Measurements from ENCODE around the gene RPN2. TPM values are rescaled to one million over a fixed set of nuclear protein-coding genes. Genes with fewer than 3 reads are reported as not detected.

RPN2 gene
- total and polyA plus RNA-seq, 2 donors (not counting 1 experiment from before 2014, with no cell fraction given): 80.2 to 87.3 TPM

GRCh38 chr20:37220731-37221130, 41.6 kb downstream of the RPN2 start:
- Histone ChIP-seq H3K79me2 (ENCODE audit: control insufficient read depth, insufficient read depth, low read length) (no peaks in the 10 kb centered on the region), H3K9ac (ENCODE audit: low read length) (no peak overlapping the region), H3K27ac (ENCODE audit: low read length in 2 of 2) (no peak overlapping the region), H4K20me1 (ENCODE audit: control insufficient read depth, insufficient read depth, low read length, poor library complexity, severe bottlenecking) (no peaks in the 10 kb centered on the region), H3K4me3 (ENCODE audit: control extremely low read depth in 1 of 5, extremely low read depth in 1 of 5, insufficient read depth in 1 of 5, low read depth in 2 of 5, low read length in 4 of 5) (no peak overlapping the region), H3K27me3 (replicated peaks in 1 of 4; ENCODE audit: control extremely low read depth in 1 of 4, control insufficient read depth in 3 of 4, insufficient read depth in 4 of 4, low read length in 3 of 4) (no peaks in the 10 kb centered on the region), H3K9me3 (ENCODE audit: control extremely low read depth in 1 of 3, control insufficient read depth in 2 of 3, insufficient read depth in 1 of 3, low read length in 2 of 3) (no peaks in the 10 kb centered on the region), H3K4me2 (replicated peaks; ENCODE audit: low read depth, low read length, poor library complexity, severe bottlenecking) (no peak overlapping the region), H3K4me1 (ENCODE audit: control insufficient read depth in 2 of 2, insufficient read depth in 2 of 2, low read length in 2 of 2) (peaks cover 5% of the 10 kb centered on the region in 2 donors), H3K36me3 (replicated peaks in 1 of 2; ENCODE audit: control extremely low read depth in 1 of 2, control insufficient read depth in 1 of 2, extremely low read depth in 1 of 2, insufficient read depth in 2 of 2, low read length in 1 of 2) (peaks cover 6 to 65% of the 10 kb centered on the region in 2 experiments), H2AFZ (ENCODE audit: insufficient read depth, low read depth, low read length, poor library complexity, severe bottlenecking) (no peak overlapping the region)
- TF ChIP-seq EZH2 (IDR thresholded peaks at IDR 0.05; ENCODE audit: borderline replicate concordance, insufficient read depth, low read depth, low read length, poor library complexity, severe bottlenecking): no peak
- TF ChIP-seq, protein P1, sequence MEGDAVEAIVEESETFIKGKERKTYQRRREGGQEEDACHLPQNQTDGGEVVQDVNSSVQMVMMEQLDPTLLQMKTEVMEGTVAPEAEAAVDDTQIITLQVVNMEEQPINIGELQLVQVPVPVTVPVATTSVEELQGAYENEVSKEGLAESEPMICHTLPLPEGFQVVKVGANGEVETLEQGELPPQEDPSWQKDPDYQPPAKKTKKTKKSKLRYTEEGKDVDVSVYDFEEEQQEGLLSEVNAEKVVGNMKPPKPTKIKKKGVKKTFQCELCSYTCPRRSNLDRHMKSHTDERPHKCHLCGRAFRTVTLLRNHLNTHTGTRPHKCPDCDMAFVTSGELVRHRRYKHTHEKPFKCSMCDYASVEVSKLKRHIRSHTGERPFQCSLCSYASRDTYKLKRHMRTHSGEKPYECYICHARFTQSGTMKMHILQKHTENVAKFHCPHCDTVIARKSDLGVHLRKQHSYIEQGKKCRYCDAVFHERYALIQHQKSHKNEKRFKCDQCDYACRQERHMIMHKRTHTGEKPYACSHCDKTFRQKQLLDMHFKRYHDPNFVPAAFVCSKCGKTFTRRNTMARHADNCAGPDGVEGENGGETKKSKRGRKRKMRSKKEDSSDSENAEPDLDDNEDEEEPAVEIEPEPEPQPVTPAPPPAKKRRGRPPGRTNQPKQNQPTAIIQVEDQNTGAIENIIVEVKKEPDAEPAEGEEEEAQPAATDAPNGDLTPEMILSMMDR (IDR thresholded peaks at IDR 0.05): no peak
- intact Hi-C loops (cut with micrococcal nuclease): no loop called here
- POLR2A ChIA-PET: no interaction called here
- DNase-seq (no peak), ATAC-seq (ENCODE audit: low read depth) (no peak)
- CTCF ChIA-PET: interaction anchor here (1.5 kb wide), 1 partner anchor 27 kb away, joined by 3 read pairs; no protein-coding TSS in a partner anchor
- Mint-ChIP-seq H3K4me3 (no peak overlapping the region), H3K9me3 (ENCODE audit: insufficient read depth) (no peaks in the 10 kb centered on the region), H3K27me3 (no peaks in the 10 kb centered on the region), H3K27ac (no peak overlapping the region), H3K4me1 (peaks cover 6% of the 10 kb centered on the region)
- WGBS (ENCODE audit: insufficient coverage): 86% methylated on average over 1 of the region's 3 CpGs

- 97% methylated on average over 3 of the region's 4 CpGs for WGBS (ENCODE audit: insufficient coverage)
- Histone ChIP-seq H3K79me2 (ENCODE audit: control insufficient read depth, insufficient read depth, low read length) (no peaks in the 10 kb centered on the region), H3K27ac (ENCODE audit: low read length in 2 of 2) (no peak overlapping the region), H3K4me1 (ENCODE audit: control insufficient read depth in 2 of 2, insufficient read depth in 2 of 2, low read length in 2 of 2) (peaks cover 5% of the 10 kb centered on the region in 2 donors), H3K36me3 (replicated peaks in 1 of 2; ENCODE audit: control extremely low read depth in 1 of 2, control insufficient read depth in 1 of 2, extremely low read depth in 1 of 2, insufficient read depth in 2 of 2, low read length in 1 of 2) (peaks cover 6 to 69% of the 10 kb centered on the region in 2 experiments), H3K27me3 (replicated peaks in 1 of 4; ENCODE audit: control extremely low read depth in 1 of 4, control insufficient read depth in 3 of 4, insufficient read depth in 4 of 4, low read length in 3 of 4) (no peaks in the 10 kb centered on the region), H3K4me2 (replicated peaks; ENCODE audit: low read depth, low read length, poor library complexity, severe bottlenecking) (no peak overlapping the region), H2AFZ (ENCODE audit: insufficient read depth, low read depth, low read length, poor library complexity, severe bottlenecking) (no peak overlapping the region), H3K9ac (ENCODE audit: low read length) (no peak overlapping the region), H4K20me1 (ENCODE audit: control insufficient read depth, insufficient read depth, low read length, poor library complexity, severe bottlenecking) (no peaks in the 10 kb centered on the region), H3K9me3 (ENCODE audit: control extremely low read depth in 1 of 3, control insufficient read depth in 2 of 3, insufficient read depth in 1 of 3, low read length in 2 of 3) (no peaks in the 10 kb centered on the region), H3K4me3 (ENCODE audit: control extremely low read depth in 1 of 5, extremely low read depth in 1 of 5, insufficient read depth in 1 of 5, low read depth in 2 of 5, low read length in 4 of 5) (no peak overlapping the region)
- Mint-ChIP-seq H3K4me3 (no peak overlapping the region), H3K27ac (no peak overlapping the region), H3K4me1 (peaks cover 6% of the 10 kb centered on the region), H3K27me3 (no peaks in the 10 kb centered on the region), H3K9me3 (ENCODE audit: insufficient read depth) (no peaks in the 10 kb centered on the region)
- CTCF ChIA-PET: interaction anchor here (0.6 to 3.9 kb wide), 2 partner anchors 10 to 26 kb away, joined by 3 to 15 read pairs; no protein-coding TSS in a partner anchor
- DNase-seq (no peak), ATAC-seq (ENCODE audit: low read depth) (no peak)
- POLR2A ChIA-PET: no interaction called here
- intact Hi-C loops (cut with micrococcal nuclease): no loop called here
- no peak for TF ChIP-seq EZH2 (IDR thresholded peaks at IDR 0.05; ENCODE audit: borderline replicate concordance, insufficient read depth, low read depth, low read length, poor library complexity, severe bottlenecking)
- TF ChIP-seq, protein P1 (IDR thresholded peaks at IDR 0.05): no peak
These were observed 43.0 kb downstream of the RPN2 start for GRCh38 chr20:37222086-37222485.

Data from B cell (primary cell).